ENCODE results near the gene SLC35G1.

Gene SLC35G1

DNA sequence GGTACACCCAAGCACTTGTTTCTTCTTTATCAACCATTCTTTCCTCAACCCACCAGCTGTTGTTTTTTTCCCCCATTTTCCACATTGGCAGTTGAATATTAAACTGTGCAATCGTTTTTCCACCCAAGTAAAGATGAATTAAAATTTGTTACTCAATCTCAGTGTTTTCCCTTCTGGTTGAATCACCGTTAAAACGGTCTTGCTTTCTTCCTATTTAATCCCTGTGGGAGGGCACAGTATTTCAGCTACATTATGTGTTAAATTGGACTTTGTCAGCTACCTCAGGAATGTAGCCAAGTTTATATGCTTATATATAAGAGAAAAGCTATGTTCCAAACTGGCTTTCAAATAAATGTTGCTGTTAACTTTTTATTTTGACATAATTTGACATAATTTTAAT, 19.9 kb downstream of the SLC35G1 start:
- H3K9me2 ChIP-seq (replicated peaks; ENCODE audit: insufficient read depth, low read length) = no peaks in the 10 kb centered on the region
- H3K36me3 ChIP-seq (ENCODE audit: low read length) = no peaks in the 10 kb centered on the region
- no peak overlapping the region for H3K4me2 ChIP-seq (ENCODE audit: low read depth, low read length, poor library complexity, severe bottlenecking)
- no peaks in the 10 kb centered on the region for H3K27me3 ChIP-seq (ENCODE audit: low read length)
- no peaks in the 10 kb centered on the region for H3K9me3 ChIP-seq (ENCODE audit: insufficient read depth, low read length)
- no peak overlapping the region for H3K4me3 ChIP-seq (ENCODE audit: insufficient read depth, low read length, poor library complexity, severe bottlenecking)
- no peak overlapping the region for H2AFZ ChIP-seq (ENCODE audit: low read depth, low read length, severe bottlenecking)
- no peak overlapping the region for H3K9ac ChIP-seq (ENCODE audit: low read length)
- no peaks in the 10 kb centered on the region for H3K79me2 ChIP-seq (ENCODE audit: insufficient read depth, low read length)
- TF ChIP-seq EZH2phosphoT487 (conservative IDR thresholded peaks at IDR 0.05; ENCODE audit: low read length) = no peak
- TF ChIP-seq, protein P1, sequence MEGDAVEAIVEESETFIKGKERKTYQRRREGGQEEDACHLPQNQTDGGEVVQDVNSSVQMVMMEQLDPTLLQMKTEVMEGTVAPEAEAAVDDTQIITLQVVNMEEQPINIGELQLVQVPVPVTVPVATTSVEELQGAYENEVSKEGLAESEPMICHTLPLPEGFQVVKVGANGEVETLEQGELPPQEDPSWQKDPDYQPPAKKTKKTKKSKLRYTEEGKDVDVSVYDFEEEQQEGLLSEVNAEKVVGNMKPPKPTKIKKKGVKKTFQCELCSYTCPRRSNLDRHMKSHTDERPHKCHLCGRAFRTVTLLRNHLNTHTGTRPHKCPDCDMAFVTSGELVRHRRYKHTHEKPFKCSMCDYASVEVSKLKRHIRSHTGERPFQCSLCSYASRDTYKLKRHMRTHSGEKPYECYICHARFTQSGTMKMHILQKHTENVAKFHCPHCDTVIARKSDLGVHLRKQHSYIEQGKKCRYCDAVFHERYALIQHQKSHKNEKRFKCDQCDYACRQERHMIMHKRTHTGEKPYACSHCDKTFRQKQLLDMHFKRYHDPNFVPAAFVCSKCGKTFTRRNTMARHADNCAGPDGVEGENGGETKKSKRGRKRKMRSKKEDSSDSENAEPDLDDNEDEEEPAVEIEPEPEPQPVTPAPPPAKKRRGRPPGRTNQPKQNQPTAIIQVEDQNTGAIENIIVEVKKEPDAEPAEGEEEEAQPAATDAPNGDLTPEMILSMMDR (IDR thresholded peaks at IDR 0.05; ENCODE audit: insufficient read depth, low read length, poor library complexity, severe bottlenecking) = no peak
- no peaks in the 10 kb centered on the region for H4K20me1 ChIP-seq (ENCODE audit: low read depth, low read length)
- H3K27ac ChIP-seq (ENCODE audit: low read depth, low read length) = no peak overlapping the region
- no peaks in the 10 kb centered on the region for H3F3A ChIP-seq (ENCODE audit: insufficient read depth)

- no peaks in the 10 kb centered on the region for H3K9me2 ChIP-seq (replicated peaks; ENCODE audit: insufficient read depth, low read length)
- H3K27ac ChIP-seq (ENCODE audit: low read depth, low read length) = no peak overlapping the region
- no peaks in the 10 kb centered on the region for H3K9me3 ChIP-seq (ENCODE audit: insufficient read depth, low read length)
- H3F3A ChIP-seq (ENCODE audit: insufficient read depth) = no peaks in the 10 kb centered on the region
- no peaks in the 10 kb centered on the region for H3K36me3 ChIP-seq (ENCODE audit: low read length)
- no peak for TF ChIP-seq EZH2phosphoT487 (conservative IDR thresholded peaks at IDR 0.05; ENCODE audit: low read length)
- TF ChIP-seq, protein P1 (IDR thresholded peaks at IDR 0.05; ENCODE audit: insufficient read depth, low read length, poor library complexity, severe bottlenecking) = no peak
- no peak overlapping the region for H3K9ac ChIP-seq (ENCODE audit: low read length)
- H3K79me2 ChIP-seq (ENCODE audit: insufficient read depth, low read length) = no peaks in the 10 kb centered on the region
- H3K4me2 ChIP-seq (ENCODE audit: low read depth, low read length, poor library complexity, severe bottlenecking) = no peak overlapping the region
- H4K20me1 ChIP-seq (ENCODE audit: low read depth, low read length) = no peaks in the 10 kb centered on the region
- no peaks in the 10 kb centered on the region for H3K27me3 ChIP-seq (ENCODE audit: low read length)
- H3K4me3 ChIP-seq (ENCODE audit: insufficient read depth, low read length, poor library complexity, severe bottlenecking) = no peak overlapping the region
- no peak overlapping the region for H2AFZ ChIP-seq (ENCODE audit: low read depth, low read length, severe bottlenecking)
These were observed 21.8 kb downstream of the SLC35G1 start for GRCh38 chr10:93915598-93915997.

GRCh38 chr10:93916257-93917063, 22.7 kb downstream of the SLC35G1 start:
- TF ChIP-seq, protein P1 (IDR thresholded peaks at IDR 0.05; ENCODE audit: insufficient read depth, low read length, poor library complexity, severe bottlenecking) = peak; percentile 34
- TF ChIP-seq EZH2phosphoT487 (conservative IDR thresholded peaks at IDR 0.05; ENCODE audit: low read length) = no peak
- Histone ChIP-seq H3K9me3 (ENCODE audit: insufficient read depth, low read length) (no peaks in the 10 kb centered on the region), H3K79me2 (ENCODE audit: insufficient read depth, low read length) (no peaks in the 10 kb centered on the region), H3K36me3 (ENCODE audit: low read length) (no peaks in the 10 kb centered on the region), H3K27ac (ENCODE audit: low read depth, low read length) (no peak overlapping the region), H3K9ac (ENCODE audit: low read length) (no peak overlapping the region), H2AFZ (ENCODE audit: low read depth, low read length, severe bottlenecking) (no peak overlapping the region), H4K20me1 (ENCODE audit: low read depth, low read length) (no peaks in the 10 kb centered on the region), H3K4me3 (ENCODE audit: insufficient read depth, low read length, poor library complexity, severe bottlenecking) (no peak overlapping the region), H3K27me3 (ENCODE audit: low read length) (no peaks in the 10 kb centered on the region), H3F3A (ENCODE audit: insufficient read depth) (no peaks in the 10 kb centered on the region), H3K9me2 (replicated peaks; ENCODE audit: insufficient read depth, low read length) (no peaks in the 10 kb centered on the region), H3K4me2 (ENCODE audit: low read depth, low read length, poor library complexity, severe bottlenecking) (no peak overlapping the region)
